Activated T-helper 9 cell treated with anti-CD3 and anti-CD28 coated beads, Interleukin-2, amount 50 U/mL, for 16 hours (primary cell): Measurements from ENCODE around the gene MYL4.
"Not testable (repeated sequence)": the region's sequence is repeated elsewhere in the genome, so short reads cannot be mapped to it uniquely, and the experiment has no call there.

Source experiments
- DNase-seq: peaks from one replicate; pipeline ENCODE4 v3.0.0-alpha.2; 2020; ENCODE audit warnings: low read depth

Gene MYL4

GRCh38 chr17:47221154-47221553, 12.0 kb downstream of the MYL4 start:
- no peak for DNase-seq

GRCh38 chr17:47222047-47222446, 12.9 kb downstream of the MYL4 start:
- no peak for DNase-seq

DNA sequence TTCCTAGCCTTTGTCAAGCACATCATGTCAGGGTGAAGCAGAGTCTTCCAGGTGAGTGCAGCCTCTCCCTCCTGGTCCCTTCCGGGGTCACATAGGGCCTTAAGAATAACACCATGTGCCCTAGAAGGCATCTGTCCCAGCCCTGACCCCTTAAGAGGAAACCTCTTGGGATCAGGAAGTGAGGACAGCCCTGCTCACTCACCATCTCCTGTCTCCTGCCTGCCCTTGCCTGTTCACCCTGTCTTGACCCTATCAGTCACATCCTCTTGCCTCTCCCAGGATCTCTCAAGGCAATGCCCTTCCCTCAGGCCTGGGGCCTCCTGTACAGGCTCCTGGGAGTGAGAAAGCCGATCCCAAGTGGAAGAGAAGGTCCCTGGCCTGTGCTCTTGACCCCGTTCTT, 13.9 kb downstream of the MYL4 start:
- DNase-seq = no peak

GRCh38 chr17:47223460-47223859, 14.3 kb downstream of the MYL4 start:
- DNase-seq = no peak

DNA sequence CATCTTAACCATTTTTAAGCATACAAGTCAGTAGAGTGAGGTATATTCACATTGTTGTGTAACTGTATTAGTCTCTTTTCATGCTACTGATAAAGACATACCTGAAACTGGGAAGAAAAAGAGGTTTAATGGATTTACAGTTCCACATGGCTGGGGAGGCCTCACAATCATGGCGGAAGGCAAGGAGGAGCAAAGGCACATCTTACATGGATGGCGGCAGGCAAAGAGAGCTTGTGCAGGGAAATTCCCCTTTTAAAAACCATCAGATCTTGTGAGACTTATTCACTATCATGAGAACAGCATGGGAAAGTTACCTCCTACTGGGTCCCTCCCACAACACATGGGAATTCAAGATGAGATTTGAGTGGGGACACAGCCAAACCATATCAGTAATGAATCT, 14.9 kb downstream of the MYL4 start:
- DNase-seq = not testable (repeated sequence)

- DNase-seq = no peak
Observed at GRCh38 chr17:47224966-47225365, 15.8 kb downstream of the MYL4 start.

DNA sequence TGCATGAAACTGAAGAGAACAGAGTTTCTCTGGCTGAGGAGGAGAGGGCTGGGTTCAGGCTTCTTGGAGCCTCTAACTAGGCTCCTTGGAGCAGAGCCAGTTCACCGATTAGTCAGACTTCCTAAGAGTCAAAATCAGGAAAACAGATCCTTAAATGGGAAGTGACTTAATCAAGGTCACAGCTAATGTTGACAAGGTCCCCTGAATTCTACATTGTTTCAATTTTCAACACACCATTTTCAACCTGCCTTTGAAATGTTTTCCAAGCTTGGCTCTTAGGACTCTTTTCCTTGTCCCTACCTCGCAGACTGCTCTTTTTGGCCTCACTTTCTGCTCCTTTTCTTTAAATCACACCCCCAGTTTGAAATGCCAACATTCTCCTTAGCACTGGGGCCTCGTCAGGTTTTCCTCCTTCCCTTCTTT, 16.3 kb downstream of the MYL4 start:
- DNase-seq = no peak

DNA sequence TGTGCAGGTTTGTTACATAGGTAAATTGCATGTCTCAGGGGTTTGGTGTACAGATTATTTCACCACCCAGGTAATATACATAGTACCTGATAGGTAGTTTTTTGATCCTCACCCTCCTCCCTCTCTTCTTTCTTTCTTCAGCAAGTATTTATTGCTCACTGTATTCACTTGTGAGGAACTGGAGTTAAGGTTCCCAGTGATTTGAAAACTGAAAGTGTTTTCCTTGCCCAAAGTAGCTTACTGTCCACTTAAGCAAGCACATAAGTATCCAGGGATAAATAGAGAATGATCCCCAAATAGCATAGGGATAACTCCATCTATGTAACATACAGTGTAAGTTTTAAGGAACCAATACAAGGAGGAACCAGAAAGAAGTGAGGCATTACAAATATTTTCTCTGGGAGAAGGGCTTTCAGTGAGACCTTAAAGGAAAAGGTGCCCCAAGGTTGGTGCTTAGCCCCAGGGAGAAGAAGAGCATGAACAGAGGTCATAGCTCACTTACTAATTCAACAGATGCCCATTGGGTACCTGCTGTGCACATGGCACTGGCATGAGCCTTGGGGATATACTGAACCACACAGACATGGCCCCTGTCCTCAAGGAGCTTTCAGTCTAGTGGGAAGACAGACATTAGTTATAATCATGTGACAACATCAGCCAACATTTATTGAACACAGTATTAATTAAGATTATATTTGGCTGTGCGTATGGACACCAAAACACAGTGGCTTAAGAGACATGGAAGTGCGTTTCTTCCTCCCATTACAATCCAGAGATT, 17.0 kb downstream of the MYL4 start:
- DNase-seq = no peak

GRCh38 chr17:47227862-47228261, 18.7 kb downstream of the MYL4 start:
- DNase-seq = no peak

- DNase-seq = peak; percentile 51
Observed at GRCh38 chr17:47229535-47230443, 20.6 kb downstream of the MYL4 start.

DNA sequence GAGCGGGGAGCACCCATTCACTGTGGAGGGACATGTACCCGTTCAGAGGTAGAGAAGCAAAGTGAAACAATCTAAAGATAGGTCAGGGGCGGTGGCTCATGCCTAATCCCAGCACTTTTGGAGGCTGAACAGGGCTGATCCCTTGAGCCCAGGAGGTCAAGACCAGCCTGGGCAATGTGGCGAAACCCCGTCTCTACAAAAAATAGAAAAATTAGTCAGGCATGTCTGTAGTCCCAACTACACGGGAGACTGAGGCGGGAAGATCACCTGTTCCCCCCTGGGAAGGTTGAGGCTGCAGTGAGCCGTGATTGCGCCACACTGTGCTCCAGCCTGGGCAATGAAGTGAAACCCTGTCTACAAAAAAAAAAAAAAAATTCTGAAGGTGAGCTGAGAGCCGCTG, 21.7 kb downstream of the MYL4 start:
- no peak for DNase-seq

- DNase-seq = no peak
Observed at GRCh38 chr17:47231334-47231733, 22.2 kb downstream of the MYL4 start.

DNA sequence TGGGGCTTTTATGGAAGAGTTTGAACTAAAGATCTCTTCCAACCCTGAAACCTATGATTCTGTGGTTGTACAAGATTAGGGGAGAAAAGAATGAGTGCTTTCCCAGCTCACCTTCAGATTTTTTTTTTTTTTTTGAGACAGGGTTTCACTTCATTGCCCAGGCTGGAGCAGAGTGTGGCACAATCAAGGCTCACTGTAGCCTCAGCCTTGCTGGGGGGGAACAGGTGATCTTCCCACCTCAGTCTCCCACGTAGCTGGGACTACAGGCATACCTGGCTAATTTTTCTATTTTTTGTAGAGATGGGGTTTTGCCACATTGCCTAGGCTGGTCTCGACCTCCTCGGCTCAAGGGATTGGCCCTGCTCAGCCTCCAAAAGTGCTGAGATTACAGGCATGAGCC, 22.7 kb downstream of the MYL4 start:
- no peak for DNase-seq

DNA sequence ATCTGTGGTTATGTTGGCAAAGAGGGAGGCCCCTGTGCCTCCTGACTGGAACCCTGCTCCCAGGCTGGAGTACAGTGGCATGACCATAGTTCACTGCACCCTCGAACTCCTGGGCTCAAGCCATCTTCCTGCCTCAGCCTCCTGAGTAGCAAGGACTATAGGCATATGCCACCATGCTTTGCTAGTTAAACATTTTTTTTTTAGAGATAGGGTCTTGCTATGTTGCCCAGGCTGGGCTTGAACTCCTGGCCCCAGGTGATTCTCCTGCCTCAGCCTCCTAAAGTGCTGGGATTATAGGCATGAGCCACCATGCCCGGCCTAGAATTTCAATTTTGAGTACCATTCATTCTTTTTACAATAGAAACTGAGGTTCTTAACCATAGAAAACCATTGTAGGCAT, 23.3 kb downstream of the MYL4 start:
- no peak for DNase-seq

- no peak for DNase-seq
Observed at GRCh38 chr17:47235506-47235905, 26.4 kb downstream of the MYL4 start.

GRCh38 chr17:47235923-47236322, 26.8 kb downstream of the MYL4 start:
- no peak for DNase-seq

DNA sequence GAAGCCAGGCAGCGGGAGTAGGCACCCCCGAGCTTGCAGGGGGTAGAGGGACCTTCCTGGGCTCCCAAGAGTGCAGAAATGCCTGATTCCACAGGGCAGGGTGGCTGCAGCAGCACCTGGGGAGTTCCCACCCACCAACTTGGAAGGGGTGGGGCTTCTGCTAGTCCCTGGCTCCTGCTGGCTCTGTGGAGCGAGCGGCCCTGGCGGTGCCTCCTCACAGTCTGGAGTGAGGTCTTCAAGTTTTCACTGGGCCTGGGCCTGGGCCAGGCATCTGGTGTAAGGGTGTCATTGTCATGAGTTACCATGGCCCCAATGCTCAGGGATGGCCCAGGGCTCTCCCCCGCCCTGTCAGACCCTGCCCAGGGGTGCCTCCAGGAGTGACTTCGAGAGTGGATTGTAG, 28.7 kb downstream of the MYL4 start:
- DNase-seq = no peak

- DNase-seq = no peak
Observed at GRCh38 chr17:47238321-47239010, 29.3 kb downstream of the MYL4 start.

DNA sequence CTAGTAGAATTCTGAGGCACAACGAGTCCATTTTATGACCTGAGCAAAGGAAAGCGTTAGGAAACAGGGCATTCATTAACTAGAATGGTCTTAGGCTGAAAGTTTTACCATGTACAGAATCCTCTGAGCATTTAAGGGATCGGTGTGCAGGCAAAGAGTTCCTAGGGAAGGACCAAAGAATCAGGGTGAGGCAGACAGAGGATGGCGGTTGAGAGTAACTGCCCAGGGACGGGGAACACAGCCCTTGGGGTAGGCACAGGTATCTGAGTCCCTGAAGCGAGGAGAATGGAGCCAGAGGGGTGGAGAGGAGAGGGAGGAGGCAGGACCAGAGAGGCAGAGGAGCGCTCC, 30.4 kb downstream of the MYL4 start:
- no peak for DNase-seq

- no peak for DNase-seq
Observed at GRCh38 chr17:47239967-47240651, 31.0 kb downstream of the MYL4 start.

DNA sequence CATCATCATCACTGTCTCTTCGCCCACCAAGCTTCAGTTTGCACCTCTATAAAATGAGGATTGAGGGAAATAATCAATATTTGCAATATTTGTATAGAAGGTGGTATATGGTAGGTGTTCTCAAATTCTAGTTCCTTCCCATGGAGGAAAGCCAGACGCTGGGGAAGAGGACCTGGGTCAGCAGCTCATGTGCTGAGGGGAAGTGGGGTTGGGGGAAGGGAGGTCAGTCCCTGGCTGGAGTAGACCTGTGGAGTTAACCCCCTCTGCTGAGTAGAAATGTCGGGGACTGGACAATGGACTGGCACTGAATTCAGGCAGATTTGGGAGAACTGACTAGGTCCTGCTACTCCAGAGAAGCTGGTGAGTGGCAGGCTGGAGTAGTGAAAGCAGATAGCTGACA, 31.7 kb downstream of the MYL4 start:
- DNase-seq = no peak

DNA sequence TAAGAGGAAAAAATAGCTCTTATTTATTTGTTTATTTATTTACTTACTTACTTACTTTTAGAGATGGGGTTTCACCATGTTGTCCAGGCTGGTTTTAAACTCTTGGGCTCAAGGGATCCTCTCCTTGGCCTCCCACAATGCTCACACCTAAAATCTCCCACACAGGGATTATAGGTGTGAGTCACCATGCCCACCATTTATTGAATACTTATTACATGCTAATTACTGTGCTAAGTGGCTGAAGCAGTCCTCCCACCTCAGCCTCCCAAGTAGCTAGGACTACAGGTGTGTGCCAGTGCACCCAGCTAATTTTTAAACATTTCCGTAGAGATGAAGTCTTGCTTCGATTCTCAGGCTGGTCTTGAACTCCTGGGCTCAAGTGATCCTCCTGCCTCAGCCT, 33.5 kb downstream of the MYL4 start:
- DNase-seq = no peak
